Measurements from ENCODE around the gene FLT3.

DNA sequence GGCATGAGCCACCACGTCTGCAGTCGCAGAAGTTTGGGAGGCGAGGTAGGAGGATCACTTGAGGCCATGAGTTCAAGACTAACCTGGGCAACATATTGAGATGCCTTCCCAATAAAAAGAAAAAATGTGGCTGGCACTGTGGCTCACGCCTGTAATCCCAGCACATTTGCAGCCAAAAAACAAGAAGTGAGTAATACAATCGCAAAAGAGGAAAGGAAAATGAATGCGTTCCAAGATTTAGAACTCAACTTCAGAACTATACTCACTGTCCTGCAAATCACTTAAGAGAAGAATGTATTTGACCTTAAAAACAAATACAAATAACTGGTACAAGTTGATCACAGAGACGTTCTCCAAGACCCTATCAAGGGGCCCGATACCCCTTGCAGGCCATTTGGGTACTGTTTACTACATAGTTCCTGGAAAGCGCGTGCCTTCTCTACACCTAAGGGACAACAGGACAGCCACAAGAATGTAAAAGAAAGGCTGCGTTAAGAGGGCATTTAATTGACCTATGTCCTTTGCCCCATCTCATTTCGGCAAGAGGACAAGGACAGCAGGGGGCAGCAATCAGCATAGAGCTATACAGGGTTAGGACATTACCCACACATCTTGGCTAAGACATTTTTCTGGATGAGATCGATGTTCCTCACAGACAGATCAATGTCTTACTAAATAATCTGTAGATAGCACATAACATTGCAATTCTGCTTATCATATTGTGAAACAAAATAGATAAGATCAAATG lies 41.3 kb downstream of the FLT3 start:
- TF ChIP-seq, protein P1, sequence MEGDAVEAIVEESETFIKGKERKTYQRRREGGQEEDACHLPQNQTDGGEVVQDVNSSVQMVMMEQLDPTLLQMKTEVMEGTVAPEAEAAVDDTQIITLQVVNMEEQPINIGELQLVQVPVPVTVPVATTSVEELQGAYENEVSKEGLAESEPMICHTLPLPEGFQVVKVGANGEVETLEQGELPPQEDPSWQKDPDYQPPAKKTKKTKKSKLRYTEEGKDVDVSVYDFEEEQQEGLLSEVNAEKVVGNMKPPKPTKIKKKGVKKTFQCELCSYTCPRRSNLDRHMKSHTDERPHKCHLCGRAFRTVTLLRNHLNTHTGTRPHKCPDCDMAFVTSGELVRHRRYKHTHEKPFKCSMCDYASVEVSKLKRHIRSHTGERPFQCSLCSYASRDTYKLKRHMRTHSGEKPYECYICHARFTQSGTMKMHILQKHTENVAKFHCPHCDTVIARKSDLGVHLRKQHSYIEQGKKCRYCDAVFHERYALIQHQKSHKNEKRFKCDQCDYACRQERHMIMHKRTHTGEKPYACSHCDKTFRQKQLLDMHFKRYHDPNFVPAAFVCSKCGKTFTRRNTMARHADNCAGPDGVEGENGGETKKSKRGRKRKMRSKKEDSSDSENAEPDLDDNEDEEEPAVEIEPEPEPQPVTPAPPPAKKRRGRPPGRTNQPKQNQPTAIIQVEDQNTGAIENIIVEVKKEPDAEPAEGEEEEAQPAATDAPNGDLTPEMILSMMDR (conservative IDR thresholded peaks at IDR 0.05), result peak; percentile 92
- TF ChIP-seq ZFX (IDR thresholded peaks at IDR 0.05), result no peak

Measured in C4-2B (cell line).